Ramos (cell line): ENCODE results near the gene CDH19.

ENCODE experiments used
- in situ Hi-C: fragments of 300-500 bp; cut with MboI; formaldehyde crosslinking; loops from one replicate; pipeline ENCODE4 v1.14.3; 2022; ENCODE audit warnings: low sequenced_read_pairs; ENCODE audit not compliant: unreplicated experiment

The CDH19 gene

GRCh38 chr18:66566616-66567015, 37.3 kb downstream of the CDH19 start:
- in situ Hi-C loops: no loop called here

GRCh38 chr18:66564236-66564635, 39.7 kb downstream of the CDH19 start:
- in situ Hi-C loops: no loop called here

- in situ Hi-C loops: no loop called here
Measured at GRCh38 chr18:66562279-66562678, 41.6 kb downstream of the CDH19 start.

- in situ Hi-C loops: no loop called here
Measured at GRCh38 chr18:66560094-66560493, 43.8 kb downstream of the CDH19 start.

GRCh38 chr18:66558773-66559172, 45.1 kb downstream of the CDH19 start:
- in situ Hi-C loops: no loop called here

GRCh38 chr18:66557091-66557490, 46.8 kb downstream of the CDH19 start:
- in situ Hi-C loops: no loop called here

- in situ Hi-C loops: no loop called here
Measured at GRCh38 chr18:66555585-66555984, 48.3 kb downstream of the CDH19 start.

GRCh38 chr18:66553824-66554223, 50.1 kb downstream of the CDH19 start:
- in situ Hi-C loops: no loop called here

- in situ Hi-C loops: no loop called here
Measured at GRCh38 chr18:66550366-66550765, 53.5 kb downstream of the CDH19 start.

- in situ Hi-C loops: no loop called here
Measured at GRCh38 chr18:66548747-66549146, 55.1 kb downstream of the CDH19 start.

GRCh38 chr18:66534110-66534509, 69.8 kb downstream of the CDH19 start:
- in situ Hi-C loops: no loop called here

- in situ Hi-C loops: no loop called here
Measured at GRCh38 chr18:66533693-66534092, 70.2 kb downstream of the CDH19 start.

- in situ Hi-C loops: no loop called here
Measured at GRCh38 chr18:66523219-66523991, 80.5 kb downstream of the CDH19 start.

- in situ Hi-C loops: no loop called here
Measured at GRCh38 chr18:66513996-66514395, 89.9 kb downstream of the CDH19 start.

GRCh38 chr18:66511792-66512191, 92.1 kb downstream of the CDH19 start:
- in situ Hi-C loops: no loop called here

- in situ Hi-C loops: no loop called here
Measured at GRCh38 chr18:66511289-66511688, 92.6 kb downstream of the CDH19 start.

- in situ Hi-C loops: no loop called here
Measured at GRCh38 chr18:66510357-66511045, 93.4 kb downstream of the CDH19 start.

- in situ Hi-C loops: no loop called here
Measured at GRCh38 chr18:66508937-66509336, 95.0 kb downstream of the CDH19 start.

- in situ Hi-C loops: no loop called here
Measured at GRCh38 chr18:66506178-66506577, 97.7 kb downstream of the CDH19 start.

- in situ Hi-C loops: no loop called here
Measured at GRCh38 chr18:66497351-66497750, 106.5 kb downstream of the CDH19 start.

GRCh38 chr18:66495844-66496243, 108.0 kb downstream of the CDH19 start:
- in situ Hi-C loops: no loop called here

- in situ Hi-C loops: no loop called here
Measured at GRCh38 chr18:66473882-66474281, 130.0 kb downstream of the CDH19 start.
